ENCODE results near the gene LSAMP.

The LSAMP gene

GRCh38 chr3:115819785-115820384, 625.4 kb downstream of the LSAMP start:
- DNase-seq (ENCODE audit: low read depth): peak; percentile 69
- TF ChIP-seq CTCF (IDR thresholded peaks at IDR 0.05; ENCODE audit: control insufficient read depth, insufficient read depth, low read depth, low read length, missing control alignments): peak; percentile 86
- no peak overlapping the region for H3K4me3 ChIP-seq (ENCODE audit: control insufficient read depth, low read depth, low read length)

GRCh38 chr3:115814778-115815380, 630.4 kb downstream of the LSAMP start:
- no peak overlapping the region for H3K4me3 ChIP-seq (ENCODE audit: control insufficient read depth, low read depth, low read length)
- DNase-seq (ENCODE audit: low read depth): no peak
- peak; percentile 86 for TF ChIP-seq CTCF (IDR thresholded peaks at IDR 0.05; ENCODE audit: control insufficient read depth, insufficient read depth, low read depth, low read length, missing control alignments)

- H3K4me3 ChIP-seq (ENCODE audit: control insufficient read depth, low read depth, low read length): no peak overlapping the region
- TF ChIP-seq CTCF (IDR thresholded peaks at IDR 0.05; ENCODE audit: control insufficient read depth, insufficient read depth, low read depth, low read length, missing control alignments): no peak
- DNase-seq (ENCODE audit: low read depth): no peak
Measured at GRCh38 chr3:115814006-115814405, 631.3 kb downstream of the LSAMP start.

- DNase-seq (ENCODE audit: low read depth): no peak
- TF ChIP-seq CTCF (IDR thresholded peaks at IDR 0.05; ENCODE audit: control insufficient read depth, insufficient read depth, low read depth, low read length, missing control alignments): no peak
- H3K4me3 ChIP-seq (ENCODE audit: control insufficient read depth, low read depth, low read length): no peak overlapping the region
Measured at GRCh38 chr3:115808816-115809215, 636.5 kb downstream of the LSAMP start.

GRCh38 chr3:115808244-115808643, 637.0 kb downstream of the LSAMP start:
- DNase-seq (ENCODE audit: low read depth): no peak
- no peak overlapping the region for H3K4me3 ChIP-seq (ENCODE audit: control insufficient read depth, low read depth, low read length)
- no peak for TF ChIP-seq CTCF (IDR thresholded peaks at IDR 0.05; ENCODE audit: control insufficient read depth, insufficient read depth, low read depth, low read length, missing control alignments)

- H3K4me3 ChIP-seq (ENCODE audit: control insufficient read depth, low read depth, low read length): no peak overlapping the region
- TF ChIP-seq CTCF (IDR thresholded peaks at IDR 0.05; ENCODE audit: control insufficient read depth, insufficient read depth, low read depth, low read length, missing control alignments): no peak
- DNase-seq (ENCODE audit: low read depth): no peak
Measured at GRCh38 chr3:115806501-115806900, 638.8 kb downstream of the LSAMP start.
